Calu3 (cell line): Measurements from ENCODE around the gene YY1. TPM values are rescaled to one million over a fixed set of nuclear protein-coding genes. Genes with fewer than 3 reads are reported as not detected.

ENCODE experiments used
- BruUV-seq: library from RNA; stranded (reverse); fragments of 400-500 nt; replicated peaks from 2 replicates; lab custom pipeline; 2021; lab: Mats Ljungman, UMichigan
- CTCF ChIA-PET: fragments of 300-600 bp; sonication (Branson Sonifier 250); formaldehyde crosslinking; loops from one replicate; lab custom pipeline; 2022; ENCODE audit warnings: antibody characterized with exemption; lab: Charles Lee
- DNase-seq: peaks from one replicate; pipeline ENCODE4 v3.0.0; 2022
- H3K27ac Mint-ChIP-seq: one replicate; pipeline ENCODE4 v1.8.0; 2022; ENCODE audit warnings: mixed read lengths; ENCODE audit not compliant: unreplicated experiment
- H3K27me3 Mint-ChIP-seq: one replicate; pipeline ENCODE4 v1.8.0; 2022; ENCODE audit warnings: mixed read lengths; ENCODE audit not compliant: unreplicated experiment
- H3K36me3 Mint-ChIP-seq: one replicate; pipeline ENCODE4 v1.8.0; 2022; ENCODE audit warnings: mild to moderate bottlenecking, moderate library complexity, mixed read lengths; ENCODE audit not compliant: insufficient read depth, unreplicated experiment
- H3K4me1 Mint-ChIP-seq: one replicate; pipeline ENCODE4 v1.8.0; 2022; ENCODE audit warnings: mild to moderate bottlenecking, low read depth, mixed read lengths; ENCODE audit not compliant: unreplicated experiment
- H3K4me3 Mint-ChIP-seq: one replicate; pipeline ENCODE4 v1.8.0; 2022; ENCODE audit warnings: mild to moderate bottlenecking, low read depth, moderate library complexity, mixed read lengths; ENCODE audit not compliant: unreplicated experiment
- H3K9me3 Mint-ChIP-seq: one replicate; pipeline ENCODE4 v1.8.0; 2022; ENCODE audit warnings: low read depth, mixed read lengths; ENCODE audit not compliant: unreplicated experiment
- intact Hi-C: fragments of 100-400 bp; cut with micrococcal nuclease; formaldehyde crosslinking; loops from one replicate; pipeline ENCODE4 v1.10.0; 2022; ENCODE audit not compliant: unreplicated experiment
- total RNA-seq: library from RNA; stranded (reverse); gene quantifications from 2 replicates; pipeline ENCODE4 v1.2.3, GENCODE V29; 2022
- TF ChIP-seq, protein P1 (sequence below): fragments of 200-600 bp; IDR thresholded peaks from one replicate; pipeline ENCODE4 v1.8.0; 2022; ENCODE audit warnings: antibody characterized with exemption; ENCODE audit not compliant: unreplicated experiment

Gene YY1
- total RNA-seq, 1 experiment from 2014 or later, result 100.0 TPM

DNA sequence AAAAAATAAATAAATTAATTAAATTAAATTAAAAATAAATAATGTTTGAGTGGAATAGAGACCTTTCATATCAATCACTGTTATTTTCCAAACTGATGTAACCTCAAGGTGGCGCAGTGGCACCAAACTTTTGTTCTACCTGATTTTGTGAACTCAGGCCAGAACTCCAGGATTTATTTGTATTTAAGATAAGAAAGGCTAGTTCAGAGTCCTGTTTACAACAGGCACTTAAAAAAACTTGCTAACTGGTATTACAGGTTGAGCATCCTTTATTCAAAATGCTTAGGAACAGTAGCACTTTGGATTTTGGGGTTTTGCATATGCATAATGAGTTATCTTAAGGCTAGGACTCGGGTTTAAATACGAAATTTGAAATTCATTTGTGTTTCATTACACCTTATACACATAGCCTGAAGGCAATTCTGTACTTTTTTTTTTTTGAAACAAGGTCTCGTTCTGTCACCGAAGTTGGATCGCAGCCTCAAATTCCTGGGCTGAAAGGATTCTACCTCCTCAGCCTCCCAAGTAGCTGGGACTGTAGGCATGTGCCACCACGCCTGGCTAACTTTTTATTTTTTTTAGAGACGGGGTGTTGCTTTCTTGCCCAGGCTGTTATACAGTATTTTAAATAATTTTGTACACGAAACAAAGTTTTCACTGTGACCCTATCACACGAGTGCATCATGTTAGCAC, 32.4 kb downstream of the YY1 start:
- Mint-ChIP-seq H3K4me3 (no peak overlapping the region), H3K9me3 (no peaks in the 10 kb centered on the region), H3K4me1 (peaks cover 5% of the 10 kb centered on the region), H3K27me3 (no peaks in the 10 kb centered on the region), H3K27ac (no peak overlapping the region), H3K36me3 (peaks cover 16% of the 10 kb centered on the region)
- intact Hi-C loops, result loop anchor here (10.0 kb wide), 1 partner anchor 103 kb away; the partner anchor contains the start of gene WDR25
- TF ChIP-seq, protein P1, sequence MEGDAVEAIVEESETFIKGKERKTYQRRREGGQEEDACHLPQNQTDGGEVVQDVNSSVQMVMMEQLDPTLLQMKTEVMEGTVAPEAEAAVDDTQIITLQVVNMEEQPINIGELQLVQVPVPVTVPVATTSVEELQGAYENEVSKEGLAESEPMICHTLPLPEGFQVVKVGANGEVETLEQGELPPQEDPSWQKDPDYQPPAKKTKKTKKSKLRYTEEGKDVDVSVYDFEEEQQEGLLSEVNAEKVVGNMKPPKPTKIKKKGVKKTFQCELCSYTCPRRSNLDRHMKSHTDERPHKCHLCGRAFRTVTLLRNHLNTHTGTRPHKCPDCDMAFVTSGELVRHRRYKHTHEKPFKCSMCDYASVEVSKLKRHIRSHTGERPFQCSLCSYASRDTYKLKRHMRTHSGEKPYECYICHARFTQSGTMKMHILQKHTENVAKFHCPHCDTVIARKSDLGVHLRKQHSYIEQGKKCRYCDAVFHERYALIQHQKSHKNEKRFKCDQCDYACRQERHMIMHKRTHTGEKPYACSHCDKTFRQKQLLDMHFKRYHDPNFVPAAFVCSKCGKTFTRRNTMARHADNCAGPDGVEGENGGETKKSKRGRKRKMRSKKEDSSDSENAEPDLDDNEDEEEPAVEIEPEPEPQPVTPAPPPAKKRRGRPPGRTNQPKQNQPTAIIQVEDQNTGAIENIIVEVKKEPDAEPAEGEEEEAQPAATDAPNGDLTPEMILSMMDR, result peak; percentile 12
- CTCF ChIA-PET, result no interaction called here
- peak; percentile 56 for DNase-seq
- BruUV-seq, result no TSS peak

DNA sequence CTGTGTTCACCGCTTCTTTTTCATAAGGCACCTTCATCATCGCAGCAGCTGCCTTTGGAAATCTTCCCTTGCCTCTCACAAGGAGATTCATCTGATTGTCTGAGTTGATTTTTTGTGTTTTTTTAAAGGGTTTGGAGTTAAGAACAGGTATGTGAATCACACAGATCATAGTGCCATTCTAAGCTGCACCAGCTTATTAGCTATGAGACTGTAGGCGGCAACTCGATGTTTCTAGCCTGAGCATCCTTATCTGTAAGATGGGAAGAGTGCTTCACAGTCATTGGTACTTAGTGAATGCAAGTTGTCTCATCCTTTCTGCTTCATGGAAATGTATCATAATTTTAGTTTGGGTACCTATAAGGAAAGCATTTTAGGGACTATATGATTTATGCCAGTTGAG, 35.3 kb downstream of the YY1 start:
- TF ChIP-seq, protein P1, result no peak
- Mint-ChIP-seq H3K27ac (no peak overlapping the region), H3K4me3 (no peak overlapping the region), H3K27me3 (no peaks in the 10 kb centered on the region), H3K4me1 (no peaks in the 10 kb centered on the region), H3K9me3 (no peaks in the 10 kb centered on the region), H3K36me3 (peaks cover 16% of the 10 kb centered on the region)
- CTCF ChIA-PET, result no interaction called here
- BruUV-seq, result no TSS peak
- no peak for DNase-seq
- intact Hi-C loops, result loop anchor here (10.0 kb wide), 1 partner anchor 101 kb away; the partner anchor contains the start of gene WDR25

DNA sequence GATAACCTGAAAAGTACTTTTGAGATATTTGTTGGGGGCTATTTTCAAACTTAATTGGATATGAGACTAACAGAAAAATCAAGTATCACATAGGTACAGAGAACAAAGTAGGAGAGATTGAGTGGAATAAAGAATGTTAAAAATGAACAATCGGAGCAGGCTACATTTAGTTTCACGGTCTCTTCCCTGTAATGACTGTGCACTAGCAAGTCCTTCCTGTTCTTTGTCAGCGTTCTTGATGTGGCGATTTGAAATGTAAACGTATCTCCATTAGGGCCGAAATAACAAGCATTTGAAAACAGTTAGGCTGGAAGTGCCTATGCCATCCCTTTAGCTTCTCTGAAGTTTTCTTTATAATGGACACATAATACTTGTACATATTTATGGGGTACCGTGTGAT, 36.3 kb downstream of the YY1 start:
- peaks cover 16% of the 10 kb centered on the region for H3K36me3 Mint-ChIP-seq
- BruUV-seq, result no TSS peak
- CTCF ChIA-PET, result no interaction called here
- peaks cover 8% of the 10 kb centered on the region for H3K4me1 Mint-ChIP-seq
- intact Hi-C loops, result loop anchor here (10.0 kb wide), 1 partner anchor 100 kb away; the partner anchor contains the start of gene WDR25
- no peaks in the 10 kb centered on the region for H3K9me3 Mint-ChIP-seq
- DNase-seq, result no peak
- H3K4me3 Mint-ChIP-seq, result no peak overlapping the region
- TF ChIP-seq, protein P1, result no peak
- H3K27me3 Mint-ChIP-seq, result no peaks in the 10 kb centered on the region
- H3K27ac Mint-ChIP-seq, result no peak overlapping the region

DNA sequence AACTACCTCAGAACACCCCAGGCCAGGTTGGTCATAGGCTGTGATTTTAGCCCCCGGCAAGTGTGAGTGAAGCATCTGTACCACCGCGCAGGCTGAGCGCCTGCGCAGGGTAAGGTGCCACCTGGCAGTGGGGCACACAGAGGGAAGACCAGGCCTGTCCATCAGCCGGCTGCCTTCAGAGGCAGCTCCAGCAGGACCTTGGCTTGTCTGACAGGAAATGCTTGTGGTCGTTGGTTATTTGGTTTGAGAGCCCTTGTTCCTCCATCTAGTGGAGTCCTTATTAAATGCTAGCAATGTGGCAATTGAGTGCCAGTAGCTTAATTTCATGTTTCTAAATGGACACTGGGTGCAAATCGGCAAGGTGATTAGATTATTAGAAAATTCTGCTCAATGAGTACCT, 39.8 kb downstream of the YY1 start:
- Mint-ChIP-seq H3K36me3 (peaks cover 23% of the 10 kb centered on the region), H3K4me3 (no peak overlapping the region), H3K27me3 (no peaks in the 10 kb centered on the region), H3K27ac (no peak overlapping the region), H3K9me3 (no peaks in the 10 kb centered on the region), H3K4me1 (peaks cover 8% of the 10 kb centered on the region)
- intact Hi-C loops, result loop anchor here (10.0 kb wide), 1 partner anchor 96 kb away; the partner anchor contains the start of gene WDR25
- BruUV-seq, result no TSS peak
- no peak for DNase-seq
- CTCF ChIA-PET, result interaction anchor here (1.1 kb wide), 1 partner anchor 32 kb away, joined by 4 read pairs; no protein-coding TSS in a partner anchor
- TF ChIP-seq, protein P1, result no peak
